GM19238 (cell line): Measurements from ENCODE around the gene BOD1L1.

Experiments used
- DNase-seq: peaks from one replicate; pipeline ENCODE4 v3.0.0; 2011; ENCODE audit warnings: low spot score; ENCODE audit not compliant: insufficient read length

The BOD1L1 gene

GRCh38 chr4:13626492-13627177 lies 890 bp downstream of the BOD1L1 start:
- DNase-seq, result no peak

GRCh38 chr4:13618212-13618806 lies 9.2 kb downstream of the BOD1L1 start:
- DNase-seq, result no peak

GRCh38 chr4:13617801-13618200 lies 9.7 kb downstream of the BOD1L1 start:
- DNase-seq, result no peak

GRCh38 chr4:13616597-13616996 lies 10.9 kb downstream of the BOD1L1 start:
- DNase-seq, result no peak

GRCh38 chr4:13615161-13615560 lies 12.4 kb downstream of the BOD1L1 start:
- no peak for DNase-seq

- DNase-seq, result no peak
These were observed 15.0 kb downstream of the BOD1L1 start for GRCh38 chr4:13612569-13612968.

- no peak for DNase-seq
These were observed 16.2 kb downstream of the BOD1L1 start for GRCh38 chr4:13611283-13611842.

GRCh38 chr4:13605330-13605729 lies 22.2 kb downstream of the BOD1L1 start:
- no peak for DNase-seq

- DNase-seq, result no peak
These were observed 25.7 kb downstream of the BOD1L1 start for GRCh38 chr4:13601848-13602247.

- DNase-seq, result no peak
These were observed 26.5 kb downstream of the BOD1L1 start for GRCh38 chr4:13601048-13601447.

GRCh38 chr4:13599159-13599558 lies 28.4 kb downstream of the BOD1L1 start:
- no peak for DNase-seq

GRCh38 chr4:13597604-13598003 lies 29.9 kb downstream of the BOD1L1 start:
- no peak for DNase-seq

- no peak for DNase-seq
These were observed 30.4 kb downstream of the BOD1L1 start for GRCh38 chr4:13597141-13597540.

- no peak for DNase-seq
These were observed 35.3 kb downstream of the BOD1L1 start for GRCh38 chr4:13592220-13592619.

GRCh38 chr4:13590766-13591165 lies 36.8 kb downstream of the BOD1L1 start:
- DNase-seq, result no peak

- DNase-seq, result no peak
These were observed 38.6 kb downstream of the BOD1L1 start for GRCh38 chr4:13588954-13589353.

- DNase-seq, result no peak
These were observed 43.0 kb downstream of the BOD1L1 start for GRCh38 chr4:13584481-13584880.

GRCh38 chr4:13580036-13580435 lies 47.5 kb downstream of the BOD1L1 start:
- no peak for DNase-seq

GRCh38 chr4:13577660-13578059 lies 49.9 kb downstream of the BOD1L1 start:
- no peak for DNase-seq

- no peak for DNase-seq
These were observed 56.6 kb downstream of the BOD1L1 start for GRCh38 chr4:13570916-13571315.

GRCh38 chr4:13567125-13567524 lies 60.4 kb downstream of the BOD1L1 start:
- DNase-seq, result no peak

GRCh38 chr4:13562876-13563275 lies 64.6 kb downstream of the BOD1L1 start:
- DNase-seq, result no peak

GRCh38 chr4:13561673-13562072 lies 65.9 kb downstream of the BOD1L1 start:
- DNase-seq, result no peak
